HL-60/S4 treated with retinoic acid at 250 ng/mL for 4 days and 3 days (cell line): Measurements from ENCODE around the gene EVC2.
"Not testable (repeated sequence)": the region's sequence is repeated elsewhere in the genome, so short reads cannot be mapped to it uniquely, and the experiment has no call there.

Experiments
- in situ Hi-C: fragments of 300-500 bp; cut with MboI; formaldehyde crosslinking; loops from 2 replicates; pipeline ENCODE4 v1.7.0; 2022; ENCODE audit warnings: low sequenced_read_pairs

Gene EVC2

GRCh38 chr4:5746829-5747737 lies 38.7 kb upstream of the EVC2 start:
- in situ Hi-C loops: no loop called here

GRCh38 chr4:5746250-5746649 lies 37.9 kb upstream of the EVC2 start:
- in situ Hi-C loops: no loop called here

GRCh38 chr4:5742968-5743367 lies 34.6 kb upstream of the EVC2 start:
- in situ Hi-C loops: no loop called here

GRCh38 chr4:5742388-5742787 lies 34.0 kb upstream of the EVC2 start:
- in situ Hi-C loops: no loop called here

GRCh38 chr4:5738061-5738460 lies 29.7 kb upstream of the EVC2 start:
- in situ Hi-C loops: no loop called here

GRCh38 chr4:5735463-5735862 lies 27.1 kb upstream of the EVC2 start:
- in situ Hi-C loops: no loop called here

GRCh38 chr4:5734853-5735252 lies 26.5 kb upstream of the EVC2 start:
- in situ Hi-C loops: no loop called here

GRCh38 chr4:5732158-5732557 lies 23.8 kb upstream of the EVC2 start:
- in situ Hi-C loops: no loop called here

GRCh38 chr4:5730993-5731990 lies 22.9 kb upstream of the EVC2 start:
- in situ Hi-C loops: no loop called here

GRCh38 chr4:5730436-5730835 lies 22.1 kb upstream of the EVC2 start:
- in situ Hi-C loops: no loop called here

GRCh38 chr4:5728412-5728811 lies 20.1 kb upstream of the EVC2 start:
- in situ Hi-C loops: not testable (repeated sequence)

GRCh38 chr4:5724377-5724776 lies 16.0 kb upstream of the EVC2 start:
- in situ Hi-C loops: no loop called here

GRCh38 chr4:5722328-5722727 lies 14.0 kb upstream of the EVC2 start:
- in situ Hi-C loops: no loop called here

GRCh38 chr4:5721923-5722322 lies 13.6 kb upstream of the EVC2 start:
- in situ Hi-C loops: no loop called here

- in situ Hi-C loops: no loop called here
These were observed 12.6 kb upstream of the EVC2 start for GRCh38 chr4:5720980-5721379.

- in situ Hi-C loops: no loop called here
These were observed 11.9 kb upstream of the EVC2 start for GRCh38 chr4:5720157-5720850.

GRCh38 chr4:5719350-5720055 lies 11.1 kb upstream of the EVC2 start:
- in situ Hi-C loops: no loop called here

- in situ Hi-C loops: no loop called here
These were observed 10.1 kb upstream of the EVC2 start for GRCh38 chr4:5718411-5718810.

GRCh38 chr4:5717449-5718158 lies 9.2 kb upstream of the EVC2 start:
- in situ Hi-C loops: no loop called here

- in situ Hi-C loops: no loop called here
These were observed 8.0 kb upstream of the EVC2 start for GRCh38 chr4:5716391-5716790.
